ENCODE results near the gene ACSBG1.

The ACSBG1 gene

GRCh38 chr15:78244101-78244500, 9.7 kb upstream of the ACSBG1 start:
- in situ Hi-C loops (cut with HindIII; ENCODE audit: low pct_unique_long_range_greater_than_20kb, low sequenced_read_pairs): no loop called here

GRCh38 chr15:78243491-78243941, 9.2 kb upstream of the ACSBG1 start:
- peak; percentile 46 to 51 for DNase-seq (ENCODE audit: low read depth in 1 of 2, low spot score in 1 of 2)
- in situ Hi-C loops (cut with HindIII; ENCODE audit: low pct_unique_long_range_greater_than_20kb, low sequenced_read_pairs): no loop called here
- no peak for TF ChIP-seq JUND (IDR thresholded peaks at IDR 0.05; ENCODE audit: low read depth)

More at GRCh38 chr15:78244101-78244500, 9.7 kb upstream of the ACSBG1 start:
- no peak for TF ChIP-seq JUND (IDR thresholded peaks at IDR 0.05; ENCODE audit: low read depth)
- no peak for DNase-seq (ENCODE audit: low read depth in 1 of 2, low spot score in 1 of 2)

DNA sequence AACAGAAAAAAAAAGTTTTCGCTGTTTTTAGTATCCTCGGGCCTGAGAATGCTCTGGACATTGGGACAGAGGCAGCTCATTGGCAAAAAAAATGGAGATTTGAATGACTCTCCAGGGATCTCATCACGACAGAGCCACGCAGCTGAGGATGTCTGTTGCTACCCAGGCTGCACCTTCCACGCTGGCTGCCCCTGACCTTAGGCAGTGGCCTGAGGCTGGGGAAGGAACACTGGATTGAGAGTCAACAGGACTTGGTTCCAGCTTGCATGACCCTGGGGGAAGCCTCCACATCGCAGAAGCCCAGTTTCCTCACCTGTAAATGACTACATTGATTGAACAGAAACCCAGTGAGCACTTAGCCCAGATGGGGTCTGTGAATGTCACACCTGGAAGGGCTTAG, 8.7 kb upstream of the ACSBG1 start:
- in situ Hi-C loops (cut with HindIII; ENCODE audit: low pct_unique_long_range_greater_than_20kb, low sequenced_read_pairs): no loop called here
- no peak for TF ChIP-seq JUND (IDR thresholded peaks at IDR 0.05; ENCODE audit: low read depth)
- DNase-seq (ENCODE audit: low read depth in 1 of 2, low spot score in 1 of 2): no peak

DNA sequence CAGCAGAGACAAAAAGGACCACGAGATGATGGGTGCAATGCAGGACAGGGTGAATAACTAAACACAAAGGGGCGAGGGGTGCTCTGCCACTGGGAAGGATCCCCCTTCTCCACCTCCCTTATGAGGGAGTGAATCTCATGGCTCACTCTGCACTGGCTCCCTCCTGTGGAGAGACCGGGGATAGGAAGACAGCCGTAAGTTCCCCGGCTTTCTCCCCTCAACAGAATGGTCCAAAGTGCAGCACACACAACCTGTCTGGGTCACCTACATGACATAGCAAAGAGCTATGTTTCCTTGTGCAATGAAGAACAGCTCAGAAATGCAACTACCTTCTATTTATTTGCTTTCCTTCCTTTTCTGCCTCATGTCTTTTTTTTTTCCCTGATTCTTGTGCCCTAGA, 7.8 kb upstream of the ACSBG1 start:
- in situ Hi-C loops (cut with HindIII; ENCODE audit: low pct_unique_long_range_greater_than_20kb, low sequenced_read_pairs): no loop called here
- DNase-seq (ENCODE audit: low read depth in 1 of 2, low spot score in 1 of 2): peak in 1 of 2 experiments; percentile 44
- TF ChIP-seq JUND (IDR thresholded peaks at IDR 0.05; ENCODE audit: low read depth): no peak

DNA sequence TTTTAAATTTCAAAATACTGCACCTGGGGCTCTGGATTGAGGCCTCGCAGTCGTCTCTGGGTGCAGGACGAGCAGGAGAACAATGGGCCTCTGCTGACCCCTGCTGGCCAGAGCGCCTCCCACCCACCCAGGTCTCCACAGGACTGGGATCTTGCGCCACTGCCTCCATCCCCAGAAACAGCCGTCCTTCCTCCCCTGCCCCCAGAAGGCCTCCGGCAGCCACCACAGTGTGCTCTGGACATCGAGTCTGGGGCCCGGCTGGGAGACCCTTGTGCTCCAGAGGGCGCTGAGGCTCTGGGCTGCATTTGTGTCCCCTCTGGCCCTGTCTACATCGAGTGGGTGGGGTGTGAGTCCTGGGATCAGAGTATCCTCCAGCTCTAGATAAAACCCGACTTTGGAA, 6.7 kb upstream of the ACSBG1 start:
- DNase-seq (ENCODE audit: low read depth in 1 of 2, low spot score in 1 of 2): peak; percentile 78 to 79
- in situ Hi-C loops (cut with HindIII; ENCODE audit: low pct_unique_long_range_greater_than_20kb, low sequenced_read_pairs): no loop called here
- no peak for TF ChIP-seq JUND (IDR thresholded peaks at IDR 0.05; ENCODE audit: low read depth)

DNA sequence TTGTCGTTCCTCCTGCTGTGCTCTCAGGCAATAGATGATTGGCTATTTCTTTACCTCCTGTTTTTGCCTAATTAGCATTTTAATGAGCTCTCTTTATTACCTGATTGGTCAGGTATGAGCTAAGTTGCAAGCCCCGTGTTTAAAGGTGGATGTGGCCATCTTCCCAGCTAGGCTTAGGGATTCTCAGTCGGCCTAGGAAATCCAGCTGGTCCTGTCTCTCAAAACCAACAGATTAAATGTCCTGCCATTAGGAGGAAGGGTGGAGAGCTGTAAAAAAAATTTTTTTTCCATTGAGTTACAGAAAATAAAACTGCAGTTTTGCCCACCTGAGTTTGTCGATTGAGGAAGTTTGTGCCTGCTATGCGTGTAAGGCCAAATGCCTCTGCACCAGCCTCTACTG, 5.4 kb upstream of the ACSBG1 start:
- no peak for DNase-seq (ENCODE audit: low read depth in 1 of 2, low spot score in 1 of 2)
- TF ChIP-seq JUND (IDR thresholded peaks at IDR 0.05; ENCODE audit: low read depth): no peak
- in situ Hi-C loops (cut with HindIII; ENCODE audit: low pct_unique_long_range_greater_than_20kb, low sequenced_read_pairs): no loop called here

GRCh38 chr15:78237146-78237545, 2.8 kb upstream of the ACSBG1 start:
- in situ Hi-C loops (cut with HindIII; ENCODE audit: low pct_unique_long_range_greater_than_20kb, low sequenced_read_pairs): no loop called here
- no peak for TF ChIP-seq JUND (IDR thresholded peaks at IDR 0.05; ENCODE audit: low read depth)
- DNase-seq (ENCODE audit: low read depth in 1 of 2, low spot score in 1 of 2): no peak

GRCh38 chr15:78236491-78236890, 2.1 kb upstream of the ACSBG1 start:
- TF ChIP-seq JUND (IDR thresholded peaks at IDR 0.05; ENCODE audit: low read depth): no peak
- in situ Hi-C loops (cut with HindIII; ENCODE audit: low pct_unique_long_range_greater_than_20kb, low sequenced_read_pairs): no loop called here
- DNase-seq (ENCODE audit: low read depth in 1 of 2, low spot score in 1 of 2): no peak

DNA sequence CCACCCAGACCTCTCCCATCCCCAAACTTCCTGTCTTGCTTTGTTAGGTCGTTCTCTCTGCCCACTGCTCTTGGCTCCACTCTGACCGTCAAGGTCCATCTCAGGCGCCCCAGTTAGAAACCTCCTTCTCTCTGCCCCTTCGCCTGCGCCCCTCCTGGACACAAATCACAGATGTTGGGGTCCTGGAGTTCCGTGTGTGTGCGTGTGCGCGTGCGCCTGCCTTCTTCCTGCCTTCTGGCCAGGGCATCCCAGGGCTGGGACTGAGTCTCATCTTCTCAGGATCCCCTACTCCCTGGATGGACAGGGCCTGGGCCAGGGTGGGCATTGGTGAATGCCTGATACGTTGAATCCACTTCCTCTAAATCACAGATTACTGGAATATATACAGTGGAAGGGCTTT, 869 bp downstream of the ACSBG1 start:
- DNase-seq (ENCODE audit: low read depth in 1 of 2, low spot score in 1 of 2): no peak
- TF ChIP-seq JUND (IDR thresholded peaks at IDR 0.05; ENCODE audit: low read depth): no peak
- in situ Hi-C loops (cut with HindIII; ENCODE audit: low pct_unique_long_range_greater_than_20kb, low sequenced_read_pairs): no loop called here

- in situ Hi-C loops (cut with HindIII; ENCODE audit: low pct_unique_long_range_greater_than_20kb, low sequenced_read_pairs): no loop called here
- DNase-seq (ENCODE audit: low read depth in 1 of 2, low spot score in 1 of 2): no peak
- no peak for TF ChIP-seq JUND (IDR thresholded peaks at IDR 0.05; ENCODE audit: low read depth)
Measured at GRCh38 chr15:78232951-78233350, 1.4 kb downstream of the ACSBG1 start.

GRCh38 chr15:78229431-78230406, 4.6 kb downstream of the ACSBG1 start:
- in situ Hi-C loops (cut with HindIII; ENCODE audit: low pct_unique_long_range_greater_than_20kb, low sequenced_read_pairs): no loop called here
- no peak for TF ChIP-seq JUND (IDR thresholded peaks at IDR 0.05; ENCODE audit: low read depth)
- DNase-seq (ENCODE audit: low read depth in 1 of 2, low spot score in 1 of 2): no peak

DNA sequence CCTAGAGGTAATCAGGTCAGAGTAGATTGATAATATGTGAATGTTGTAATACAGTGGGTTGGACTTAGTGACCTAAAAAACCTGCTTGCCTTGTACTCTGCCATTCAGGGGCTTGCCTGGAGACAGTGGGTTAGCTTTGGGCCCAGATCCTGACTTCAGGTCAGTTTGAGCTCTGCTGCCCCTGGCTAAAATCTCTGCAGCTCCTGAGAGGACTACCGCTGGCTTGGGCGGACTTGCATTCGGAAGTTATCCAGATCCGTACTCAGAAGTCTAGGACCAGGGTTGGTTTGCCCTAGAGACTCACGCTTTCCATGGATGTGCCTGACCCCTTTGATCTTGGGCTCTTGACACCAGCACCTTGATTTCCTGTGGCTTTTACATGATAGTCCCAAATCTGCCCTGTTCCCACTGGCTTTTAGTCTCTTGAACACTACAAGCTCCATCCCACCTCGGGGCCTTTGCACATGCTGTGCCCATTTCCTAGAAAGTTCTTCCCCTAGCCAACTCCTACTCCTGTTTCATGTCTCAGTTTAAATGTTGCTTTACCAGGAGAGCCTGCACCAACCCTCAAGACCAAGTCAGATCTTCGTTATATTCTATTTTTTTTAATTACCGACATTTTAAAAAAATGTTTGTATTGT, 5.9 kb downstream of the ACSBG1 start:
- no peak for TF ChIP-seq JUND (IDR thresholded peaks at IDR 0.05; ENCODE audit: low read depth)
- in situ Hi-C loops (cut with HindIII; ENCODE audit: low pct_unique_long_range_greater_than_20kb, low sequenced_read_pairs): no loop called here
- DNase-seq (ENCODE audit: low read depth in 1 of 2, low spot score in 1 of 2): no peak

Data from T47D (cell line).